HG03045 (cell line): ENCODE data around the gene BLOC1S3.

Experiments used
- ATAC-seq: cut with Tn5 transposase; IDR thresholded peaks from one replicate; pipeline ENCODE4 v1.9.1; 2021; ENCODE audit warnings: mild to moderate bottlenecking, moderate library complexity; ENCODE audit not compliant: unreplicated experiment

BLOC1S3 gene

DNA sequence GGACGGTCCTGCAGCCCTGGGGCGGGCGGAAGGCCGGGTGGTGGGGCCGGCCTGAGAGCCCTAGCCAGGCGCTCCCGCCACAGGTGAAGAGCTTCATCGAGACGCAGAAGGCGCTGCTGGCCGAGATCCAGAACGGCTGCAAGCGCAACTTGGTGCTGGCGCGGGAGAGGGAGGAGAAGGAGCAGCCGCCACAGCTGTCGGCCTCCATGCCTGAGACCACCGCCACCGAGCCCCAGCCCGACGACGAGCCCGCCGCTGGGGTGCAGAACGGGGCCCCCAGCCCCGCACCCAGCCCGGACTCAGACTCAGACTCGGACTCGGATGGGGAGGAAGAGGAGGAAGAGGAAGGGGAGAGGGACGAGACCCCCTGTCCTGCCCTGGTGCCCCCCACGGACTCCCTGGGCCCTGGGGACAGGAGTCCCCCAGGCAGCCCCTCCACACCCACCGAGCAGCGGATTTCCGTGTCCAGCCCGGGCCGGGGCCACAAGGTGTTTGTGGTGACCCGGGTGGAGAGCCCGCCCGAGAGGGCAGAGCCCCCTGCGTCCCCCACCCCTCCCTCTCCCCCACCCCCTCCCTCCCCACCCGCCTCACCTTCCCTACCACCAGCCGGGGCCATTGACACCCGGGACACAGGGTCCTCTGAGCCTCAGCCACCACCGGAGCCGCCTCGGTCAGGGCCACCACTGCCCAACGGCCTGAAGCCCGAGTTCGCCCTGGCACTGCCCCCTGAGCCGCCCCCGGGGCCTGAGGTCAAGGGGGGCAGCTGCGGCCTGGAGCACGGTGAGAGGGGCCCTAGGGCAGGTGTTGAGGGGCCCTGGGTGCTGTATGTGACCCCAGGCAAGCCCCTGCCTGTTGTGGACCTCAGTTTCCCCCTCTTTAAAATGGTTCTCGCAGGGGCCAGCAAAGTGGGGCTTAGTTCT is 33.1 kb upstream of the BLOC1S3 start:
- ATAC-seq, result no peak

DNA sequence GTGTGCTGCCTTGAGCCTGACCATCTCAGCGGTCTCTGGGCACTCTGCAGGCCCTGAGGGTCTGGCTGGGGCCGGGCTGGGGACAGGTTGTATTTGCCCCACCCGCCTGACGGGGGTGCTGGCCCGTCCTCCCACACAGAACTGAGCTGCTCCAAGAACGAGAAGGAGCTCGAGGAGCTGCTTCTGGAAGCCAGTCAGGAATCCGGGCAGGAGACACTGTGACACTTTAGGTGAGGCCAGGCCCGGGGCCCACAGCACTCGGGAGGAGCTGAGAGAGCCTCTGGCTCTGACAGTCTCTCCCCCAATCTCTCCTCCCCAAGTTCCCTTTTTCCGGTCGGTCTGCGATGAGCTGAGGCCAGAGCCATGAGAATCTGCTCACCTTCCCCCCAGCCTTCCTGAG is 32.3 kb upstream of the BLOC1S3 start:
- no peak for ATAC-seq

DNA sequence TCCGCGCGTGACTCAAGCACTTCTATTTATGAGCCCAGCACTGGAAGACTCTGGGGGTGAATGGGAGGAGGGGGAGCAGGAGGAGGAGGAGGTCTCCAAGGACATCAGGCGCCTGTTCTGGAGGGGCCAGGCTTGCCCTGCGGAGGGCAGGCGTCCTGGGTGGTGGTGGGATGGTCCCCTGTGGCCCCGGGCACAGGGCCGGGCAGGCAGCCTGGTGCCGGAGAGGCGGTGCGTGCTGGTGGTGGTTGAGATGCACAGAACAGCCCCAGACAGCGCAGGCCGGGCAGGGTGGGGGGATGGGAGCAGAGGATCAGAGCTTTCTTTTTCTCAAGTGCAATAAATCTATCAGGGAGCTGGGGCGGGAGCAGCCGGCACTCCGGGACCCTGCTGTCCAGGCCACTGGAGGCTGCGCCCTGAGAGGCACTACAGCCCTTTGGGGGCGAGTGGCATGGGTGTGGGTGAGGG is 31.8 kb upstream of the BLOC1S3 start:
- no peak for ATAC-seq

DNA sequence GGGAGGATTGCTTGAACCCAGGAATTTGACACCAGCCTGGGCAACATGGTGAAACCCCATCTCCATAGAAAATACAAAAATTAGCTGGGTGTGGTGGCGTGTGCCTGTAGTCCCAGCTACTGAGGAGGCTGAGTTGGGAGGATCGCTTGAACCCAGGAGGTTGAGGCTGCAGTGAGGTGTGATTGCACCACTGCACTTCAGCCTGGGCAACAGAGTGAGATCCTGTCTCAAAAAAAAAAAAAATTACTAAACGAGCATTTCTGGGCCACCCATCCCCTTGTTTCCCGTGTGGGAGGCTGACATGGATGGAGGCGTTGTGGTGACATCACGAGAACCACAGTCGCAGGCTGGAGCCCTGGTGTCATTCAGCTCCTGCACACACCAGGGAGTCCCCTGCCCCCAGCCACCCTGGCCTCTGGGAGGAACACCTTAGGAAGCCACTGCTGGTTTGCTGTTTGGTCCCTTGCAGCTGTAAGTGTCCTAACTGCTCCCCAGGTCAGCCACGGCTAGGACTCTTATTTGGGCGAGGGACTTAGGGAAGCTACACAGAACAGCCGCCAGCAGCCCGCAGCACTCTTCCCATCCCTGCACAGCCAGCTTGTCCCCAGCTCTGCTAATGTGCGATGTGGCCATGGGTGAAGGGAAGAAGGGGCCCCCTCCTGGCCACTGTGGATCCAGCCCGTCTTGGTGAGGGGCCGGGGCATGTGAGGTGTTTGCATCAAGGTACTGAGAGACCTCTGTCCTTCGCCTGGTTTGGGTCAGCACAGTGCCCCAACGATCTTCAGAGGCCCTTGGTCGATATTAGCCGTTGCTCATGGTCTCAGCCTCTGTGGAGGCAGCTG is 30.5 kb upstream of the BLOC1S3 start:
- no peak for ATAC-seq

DNA sequence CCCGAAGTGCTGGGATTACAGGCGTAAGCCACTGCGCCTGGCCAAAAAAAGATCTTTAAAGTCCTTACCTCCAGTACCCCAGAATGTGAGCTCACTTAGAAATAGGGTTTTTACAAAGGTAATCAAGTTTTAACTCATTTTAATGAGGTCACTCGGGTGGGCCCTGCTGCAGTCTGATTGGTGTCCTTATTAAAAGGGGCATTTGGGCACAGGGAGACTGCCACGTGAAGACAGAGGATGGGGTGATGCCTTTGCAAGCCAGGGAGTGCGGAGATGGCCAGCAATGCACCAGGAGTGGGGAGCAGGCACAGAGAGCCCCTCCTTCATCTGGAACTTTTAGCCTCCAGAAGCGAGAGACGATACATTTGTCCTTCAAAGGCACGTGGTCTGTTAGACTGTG is 29.5 kb upstream of the BLOC1S3 start:
- no peak for ATAC-seq

DNA sequence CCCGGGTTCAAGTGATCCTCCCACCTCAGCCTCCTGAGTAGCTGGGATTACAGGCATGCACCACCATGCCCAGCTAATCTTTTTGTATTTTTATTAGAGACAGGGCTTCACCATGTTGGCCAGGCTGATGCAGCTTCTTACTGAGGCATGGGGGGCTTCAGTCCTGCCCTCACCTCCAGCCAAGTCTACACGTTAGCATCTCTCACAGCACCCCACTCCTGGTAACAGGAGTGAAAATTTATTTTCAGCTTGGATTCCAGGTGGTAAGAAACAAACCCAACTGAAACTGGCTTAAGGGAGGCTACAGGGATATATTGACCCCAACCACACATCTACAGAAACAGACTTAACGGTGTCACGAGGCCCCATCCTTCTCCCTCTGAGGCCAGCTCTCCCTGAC is 28.4 kb upstream of the BLOC1S3 start:
- ATAC-seq, result no peak

DNA sequence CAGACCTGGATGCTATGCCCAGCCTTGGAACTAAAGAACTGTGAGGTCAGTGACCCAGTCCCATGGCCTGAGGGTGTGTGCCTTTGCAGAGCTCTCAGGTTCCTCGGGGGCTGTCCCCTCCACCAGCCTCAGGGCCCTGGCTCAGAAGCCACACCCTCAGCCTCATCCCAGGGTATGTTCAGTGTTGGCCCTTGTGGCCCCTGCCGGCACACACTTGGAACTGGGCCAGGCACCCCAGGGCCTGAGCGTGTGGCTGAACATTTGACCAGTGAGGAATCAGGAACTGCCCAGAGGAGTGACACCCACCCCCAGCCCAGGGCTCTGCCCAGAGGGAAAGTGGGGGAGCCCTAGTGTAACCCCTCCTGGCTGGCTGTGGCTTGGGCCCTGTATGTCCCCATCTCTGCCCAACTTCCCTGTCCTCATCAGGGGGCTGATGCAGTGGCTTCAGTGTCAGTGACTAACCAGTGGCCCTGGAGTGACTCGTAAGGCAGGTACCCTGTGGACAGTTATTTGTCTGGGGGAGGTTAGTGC is 27.8 kb upstream of the BLOC1S3 start:
- ATAC-seq, result no peak

DNA sequence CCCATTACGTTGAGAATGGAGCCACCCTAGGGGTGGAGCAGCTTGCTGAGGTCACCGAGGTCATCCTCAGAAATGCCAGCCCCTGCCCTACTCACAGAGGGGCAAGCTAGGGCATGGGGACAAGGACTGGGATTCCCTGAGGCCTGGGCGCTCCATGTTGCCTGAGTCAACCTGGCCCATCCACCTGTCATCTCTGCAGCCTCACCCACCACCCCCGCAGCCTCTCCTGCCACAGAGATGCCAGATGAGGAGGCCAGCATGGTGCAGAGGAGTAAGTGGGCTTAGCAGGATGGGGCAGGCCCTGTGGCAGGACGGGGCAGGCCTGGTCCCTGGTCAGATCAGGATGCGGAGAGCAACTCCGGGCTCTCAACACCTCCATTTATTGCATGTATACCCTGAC is 27.3 kb upstream of the BLOC1S3 start:
- ATAC-seq, result no peak

DNA sequence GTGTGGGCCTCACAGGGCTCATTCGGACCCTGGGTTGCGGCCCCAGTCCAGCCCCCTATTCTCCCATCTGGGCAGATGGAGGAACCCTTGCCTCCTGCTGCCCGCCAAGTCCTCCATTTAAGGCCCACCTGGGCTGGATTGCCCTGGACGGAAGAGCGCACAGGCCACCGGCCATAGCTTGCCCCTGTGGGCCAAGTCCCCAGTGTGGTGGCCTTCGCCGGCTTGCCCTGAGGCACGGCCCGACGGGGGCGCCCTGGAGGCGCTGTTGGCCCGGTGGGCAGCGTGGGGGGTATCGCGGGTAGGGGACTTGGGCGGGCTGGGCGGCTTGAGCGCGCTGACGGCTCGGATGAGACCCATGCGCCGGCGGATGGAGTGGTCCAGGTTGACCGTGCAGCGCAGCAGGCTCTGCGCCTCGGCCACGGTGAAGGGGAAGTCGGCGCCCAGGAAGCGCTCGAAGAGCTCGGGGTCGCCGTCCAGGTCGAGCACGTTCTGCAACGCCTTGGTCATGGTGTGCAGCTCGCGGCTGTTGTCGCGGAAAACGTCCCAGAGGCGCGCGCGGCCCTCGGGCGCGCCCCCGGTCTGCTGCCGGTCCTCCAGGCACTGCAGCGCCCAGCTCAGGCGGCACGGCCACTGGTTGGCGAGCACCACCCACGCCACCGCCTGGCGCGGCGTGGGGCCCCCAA is 26.6 kb upstream of the BLOC1S3 start:
- ATAC-seq, result no peak

DNA sequence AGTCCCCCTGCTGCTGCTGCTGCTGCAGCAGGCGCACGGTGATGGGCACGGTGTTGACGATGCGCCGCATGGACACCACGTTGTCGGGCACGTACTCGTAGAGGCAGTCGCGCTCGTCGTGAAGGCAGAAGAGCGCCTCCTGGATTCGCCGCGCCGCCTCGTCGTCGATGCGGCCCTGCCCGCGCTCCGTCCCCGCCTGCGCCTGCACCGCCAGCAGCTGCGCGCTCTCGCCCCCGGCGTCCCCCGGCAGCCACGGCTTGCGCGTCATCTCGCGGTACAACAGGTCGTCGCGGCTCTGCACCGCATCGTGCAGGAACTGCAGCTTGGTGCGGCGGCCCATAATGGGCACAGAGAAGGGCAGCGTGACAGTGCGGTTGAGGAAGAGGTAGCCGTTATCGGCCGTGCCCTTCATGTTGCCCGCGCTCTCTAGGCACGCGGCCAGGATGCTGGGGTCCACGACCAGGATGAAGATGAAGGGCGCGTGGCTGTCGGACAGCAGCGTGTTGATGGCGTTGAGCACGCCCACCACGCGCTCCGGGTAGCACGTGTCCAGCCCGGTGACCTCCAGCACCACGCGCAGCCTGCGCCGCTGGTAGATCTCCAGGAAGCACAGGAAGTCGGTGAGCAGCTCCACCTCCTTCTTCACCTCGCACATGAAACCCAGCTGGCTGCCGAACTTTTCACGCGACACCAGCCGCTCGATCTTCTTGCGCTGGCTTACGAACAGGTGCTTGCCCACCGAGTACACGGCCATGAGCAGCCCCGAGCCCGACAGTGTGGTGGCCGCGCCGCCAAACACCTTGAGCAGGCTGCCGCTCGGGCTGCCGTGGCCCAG is 25.9 kb upstream of the BLOC1S3 start:
- ATAC-seq, result no peak

DNA sequence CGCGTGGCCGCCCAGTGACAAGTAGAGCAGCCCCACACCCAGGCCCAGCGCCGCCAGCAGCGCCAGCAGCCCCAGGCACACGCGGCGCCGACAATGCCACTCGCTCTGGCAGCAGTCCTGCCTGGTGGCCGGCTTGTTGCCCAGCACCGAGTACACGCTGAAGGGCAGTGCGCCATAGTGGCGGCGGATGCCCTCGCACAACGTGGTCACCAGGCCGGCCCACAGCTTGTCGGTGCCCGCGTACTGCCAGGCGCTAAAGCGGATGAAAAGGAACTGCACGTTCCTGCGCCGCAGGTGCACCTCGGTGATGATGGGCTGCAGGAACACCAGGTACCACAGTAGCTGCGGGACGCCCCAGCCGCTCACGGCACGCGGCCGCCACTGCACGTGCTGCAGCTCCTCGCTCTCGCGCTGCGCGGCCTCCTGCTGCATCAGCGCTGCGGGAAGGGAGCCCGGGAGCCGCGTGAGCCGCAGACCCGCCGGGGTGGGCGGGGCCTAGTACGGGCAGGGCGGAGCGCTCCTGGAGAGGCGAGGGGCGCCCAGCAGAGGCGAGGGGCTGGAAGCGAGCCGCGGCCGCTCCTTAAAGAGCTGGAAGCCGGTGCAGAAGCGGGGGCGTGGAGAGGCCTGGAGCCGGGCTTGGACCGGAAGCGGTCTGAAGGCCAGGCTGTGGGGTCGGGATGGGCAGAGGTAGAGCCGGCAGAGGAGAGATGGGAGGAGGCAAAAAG is 25.1 kb upstream of the BLOC1S3 start:
- ATAC-seq, result no peak

DNA sequence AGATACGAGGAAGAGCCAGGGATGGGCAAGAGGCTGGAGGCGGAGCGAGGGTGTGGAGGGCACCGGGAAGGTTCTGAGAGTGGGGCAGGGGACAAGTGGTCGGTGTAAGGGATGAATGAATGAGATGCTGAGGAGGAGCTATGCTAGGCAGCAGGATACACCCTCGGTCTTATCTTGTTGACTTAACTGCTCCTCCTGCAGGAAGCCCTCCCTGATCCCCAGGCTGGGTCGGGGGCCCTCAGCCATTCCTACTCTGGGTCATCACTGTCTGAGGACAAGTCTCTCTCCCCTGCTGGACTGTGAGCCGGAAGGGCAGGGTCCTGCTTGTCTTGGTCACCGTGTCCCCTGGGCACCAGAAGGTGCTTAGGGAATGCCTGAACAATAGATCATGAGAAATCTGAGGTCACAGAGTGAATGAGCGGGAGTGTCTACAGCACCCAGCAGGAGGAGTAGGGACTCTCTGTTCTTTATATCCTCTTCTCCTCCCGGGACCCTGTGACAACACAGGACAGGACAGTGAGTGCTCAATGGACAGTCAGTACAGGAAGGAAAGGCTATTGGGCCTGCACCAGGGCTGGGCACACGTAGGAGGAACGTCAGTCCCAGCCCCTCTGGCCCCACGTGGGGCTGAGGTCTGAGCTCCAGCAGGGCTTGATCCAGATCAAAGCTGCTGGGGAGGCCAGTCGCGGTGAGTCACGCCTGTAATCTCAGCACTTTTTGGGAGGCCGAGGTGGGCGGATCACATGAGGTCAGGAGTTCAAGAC is 24.3 kb upstream of the BLOC1S3 start:
- ATAC-seq, result no peak

DNA sequence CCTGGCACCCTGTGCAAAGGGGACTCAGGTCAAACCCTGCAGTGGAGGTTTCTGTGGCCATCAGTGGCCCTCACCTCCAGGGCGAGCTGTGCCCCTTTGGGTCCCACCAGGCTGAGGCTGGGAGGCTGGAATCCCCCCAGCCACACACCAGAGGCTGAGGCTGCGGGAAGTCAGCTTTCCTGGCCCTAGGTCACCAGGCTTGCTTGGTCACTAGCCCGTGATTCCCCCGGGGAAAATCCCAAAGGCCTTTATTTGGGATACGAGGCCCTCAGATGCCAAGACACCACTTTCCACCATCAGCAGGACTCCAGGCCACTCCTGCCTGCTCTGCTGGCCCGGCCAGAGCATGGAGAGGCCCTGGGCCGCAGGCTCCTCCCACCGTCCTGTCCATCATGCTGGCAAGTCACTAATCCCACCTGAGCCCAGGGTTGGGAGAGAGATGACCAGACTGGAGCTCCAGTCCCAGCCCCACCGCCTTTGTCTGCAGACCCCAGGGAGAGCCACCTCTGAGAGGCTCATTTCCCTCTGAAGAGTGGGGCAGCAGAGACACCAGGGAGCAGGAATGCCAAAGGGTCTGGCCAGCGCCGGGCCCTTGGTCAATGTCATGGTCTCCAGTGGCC is 22.5 kb upstream of the BLOC1S3 start:
- ATAC-seq, result no peak

DNA sequence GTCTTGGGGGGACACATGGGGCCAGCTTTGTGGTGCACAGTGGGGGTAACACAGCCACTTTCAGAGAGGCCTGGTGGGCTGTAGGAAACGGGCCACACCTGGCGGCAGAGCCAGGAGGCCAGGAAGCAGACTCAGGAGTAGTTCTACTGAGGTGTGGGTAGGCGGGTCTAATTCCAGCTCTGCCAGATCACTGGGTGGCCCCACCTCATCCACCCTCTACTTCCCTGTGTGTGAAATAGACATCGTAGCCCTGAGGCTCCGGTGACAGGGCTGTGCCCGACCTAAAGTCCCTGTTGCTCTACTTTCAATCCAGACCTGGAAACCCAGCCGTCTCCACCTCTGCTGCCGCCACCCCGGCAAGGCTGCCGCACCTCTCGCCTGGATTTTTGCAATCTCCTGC is 21.8 kb upstream of the BLOC1S3 start:
- no peak for ATAC-seq

DNA sequence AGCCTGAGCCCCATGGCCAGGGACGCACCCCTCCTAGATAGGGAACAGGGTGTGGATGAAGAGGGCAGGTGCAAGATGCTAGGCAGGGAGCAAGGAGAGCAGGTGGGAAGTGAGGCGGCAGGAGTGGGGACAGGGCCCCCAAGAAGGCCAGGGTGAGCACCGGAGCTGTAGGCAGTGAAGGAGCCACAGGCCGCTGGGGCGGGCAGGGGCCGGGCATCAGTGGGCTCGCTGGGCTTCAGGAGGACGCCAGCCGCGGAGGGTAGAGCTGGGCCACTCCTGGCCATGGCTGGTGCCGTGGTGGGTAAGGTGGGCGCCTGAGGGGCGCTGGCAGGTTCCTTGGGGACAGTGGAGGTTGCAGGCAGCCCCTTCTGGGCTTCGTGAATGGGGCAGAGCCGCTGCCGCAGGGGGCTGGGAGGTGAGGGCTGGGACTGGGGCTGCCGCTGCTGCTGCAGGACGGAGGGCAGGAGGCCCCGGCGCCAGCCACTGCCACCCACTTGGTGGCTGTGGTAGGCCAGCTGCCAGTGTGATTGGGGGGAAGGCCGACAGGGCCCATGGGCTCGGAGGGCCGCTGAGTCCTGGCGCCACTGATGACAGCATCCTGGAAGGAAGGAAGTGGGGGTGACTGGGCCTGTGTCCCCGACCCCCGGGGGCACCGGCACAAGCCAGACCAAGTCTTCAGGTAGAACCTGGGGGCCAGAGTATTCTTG is 19.9 kb upstream of the BLOC1S3 start:
- ATAC-seq, result no peak

DNA sequence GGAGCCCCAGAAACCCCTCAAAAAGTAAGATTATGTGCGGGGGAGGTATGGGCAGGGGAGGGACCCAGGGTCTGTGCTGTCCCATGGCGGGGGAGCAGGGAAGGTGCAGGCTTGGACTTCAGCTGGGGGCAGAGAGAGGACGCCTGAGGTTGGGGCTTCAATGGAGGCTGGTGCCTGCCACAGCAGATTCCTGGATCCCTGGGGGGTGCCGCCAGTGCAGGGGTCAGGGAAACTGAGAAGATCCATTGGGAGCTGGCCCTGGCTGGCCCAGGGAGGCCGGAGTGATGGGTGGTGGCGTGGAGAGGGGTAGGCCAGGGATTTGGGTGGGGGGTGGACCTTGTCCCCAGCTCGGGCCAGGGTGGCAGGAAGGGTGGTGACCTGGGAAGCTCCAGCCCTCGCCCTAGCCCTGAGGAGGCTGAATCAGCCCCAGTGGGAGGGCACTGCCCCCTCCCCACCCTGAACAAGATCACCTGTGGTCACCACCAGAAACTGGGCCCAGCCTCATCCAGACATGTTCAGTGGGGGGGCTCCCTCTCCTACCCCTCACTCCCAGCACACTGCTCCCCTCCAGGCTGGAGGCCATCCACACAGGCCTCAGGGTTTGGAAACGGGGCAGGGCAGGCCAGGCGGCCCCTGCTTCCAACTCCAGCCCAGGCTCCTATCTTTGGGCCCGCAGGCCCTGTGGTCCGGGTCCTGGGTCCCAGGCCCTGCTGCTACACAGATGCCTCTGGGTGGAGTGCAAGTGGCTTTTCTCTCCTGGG is 19.2 kb upstream of the BLOC1S3 start:
- no peak for ATAC-seq

DNA sequence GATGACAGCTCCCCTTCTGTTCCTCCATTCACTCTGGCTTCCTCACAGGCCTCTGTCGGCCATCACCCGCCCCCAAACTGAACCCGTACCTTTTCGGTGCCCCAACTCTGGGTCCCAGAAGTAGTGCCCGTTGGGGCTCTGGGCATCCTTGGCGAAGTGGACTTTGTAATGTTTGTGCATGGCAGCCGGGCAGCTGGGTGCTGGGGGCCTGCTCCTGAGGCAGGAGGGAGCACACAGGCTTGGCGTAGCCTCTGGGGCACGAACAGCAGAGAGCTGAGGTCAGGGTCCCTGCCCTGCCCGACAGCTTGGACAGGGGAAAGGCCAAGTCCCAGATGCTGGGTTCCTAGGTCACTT is 18.6 kb upstream of the BLOC1S3 start:
- no peak for ATAC-seq
